ENCODE data around the gene SAP30.

GRCh38 chr4:173391701-173392100, 20.9 kb downstream of the SAP30 start:
- TF ChIP-seq CTCF (IDR thresholded peaks at IDR 0.05; ENCODE audit: poor library complexity, severe bottlenecking) (no peak), EP300 (conservative IDR thresholded peaks at IDR 0.05; ENCODE audit: poor library complexity, severe bottlenecking) (no peak), EZH2 (IDR thresholded peaks at IDR 0.05; ENCODE audit: borderline replicate concordance, insufficient read depth, low read length, poor library complexity, severe bottlenecking) (no peak), POLR2AphosphoS5 (IDR thresholded peaks at IDR 0.05) (no peak), TAF1 (IDR thresholded peaks at IDR 0.05; ENCODE audit: low read depth) (no peak), RAD21 (conservative IDR thresholded peaks at IDR 0.05) (no peak)
- TF ChIP-seq, protein P1, sequence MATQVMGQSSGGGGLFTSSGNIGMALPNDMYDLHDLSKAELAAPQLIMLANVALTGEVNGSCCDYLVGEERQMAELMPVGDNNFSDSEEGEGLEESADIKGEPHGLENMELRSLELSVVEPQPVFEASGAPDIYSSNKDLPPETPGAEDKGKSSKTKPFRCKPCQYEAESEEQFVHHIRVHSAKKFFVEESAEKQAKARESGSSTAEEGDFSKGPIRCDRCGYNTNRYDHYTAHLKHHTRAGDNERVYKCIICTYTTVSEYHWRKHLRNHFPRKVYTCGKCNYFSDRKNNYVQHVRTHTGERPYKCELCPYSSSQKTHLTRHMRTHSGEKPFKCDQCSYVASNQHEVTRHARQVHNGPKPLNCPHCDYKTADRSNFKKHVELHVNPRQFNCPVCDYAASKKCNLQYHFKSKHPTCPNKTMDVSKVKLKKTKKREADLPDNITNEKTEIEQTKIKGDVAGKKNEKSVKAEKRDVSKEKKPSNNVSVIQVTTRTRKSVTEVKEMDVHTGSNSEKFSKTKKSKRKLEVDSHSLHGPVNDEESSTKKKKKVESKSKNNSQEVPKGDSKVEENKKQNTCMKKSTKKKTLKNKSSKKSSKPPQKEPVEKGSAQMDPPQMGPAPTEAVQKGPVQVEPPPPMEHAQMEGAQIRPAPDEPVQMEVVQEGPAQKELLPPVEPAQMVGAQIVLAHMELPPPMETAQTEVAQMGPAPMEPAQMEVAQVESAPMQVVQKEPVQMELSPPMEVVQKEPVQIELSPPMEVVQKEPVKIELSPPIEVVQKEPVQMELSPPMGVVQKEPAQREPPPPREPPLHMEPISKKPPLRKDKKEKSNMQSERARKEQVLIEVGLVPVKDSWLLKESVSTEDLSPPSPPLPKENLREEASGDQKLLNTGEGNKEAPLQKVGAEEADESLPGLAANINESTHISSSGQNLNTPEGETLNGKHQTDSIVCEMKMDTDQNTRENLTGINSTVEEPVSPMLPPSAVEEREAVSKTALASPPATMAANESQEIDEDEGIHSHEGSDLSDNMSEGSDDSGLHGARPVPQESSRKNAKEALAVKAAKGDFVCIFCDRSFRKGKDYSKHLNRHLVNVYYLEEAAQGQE (IDR thresholded peaks at IDR 0.05; ENCODE audit: borderline replicate concordance): no peak

Measured in neural cell (in vitro differentiated cells).